HG03378 (cell line): ENCODE measurements around the gene MLLT6.

ENCODE experiments used
- ATAC-seq: cut with Tn5 transposase; IDR thresholded peaks from one replicate; pipeline ENCODE4 v1.9.1; 2021; ENCODE audit warnings: mild to moderate bottlenecking, moderate library complexity; ENCODE audit not compliant: unreplicated experiment

MLLT6 gene

DNA sequence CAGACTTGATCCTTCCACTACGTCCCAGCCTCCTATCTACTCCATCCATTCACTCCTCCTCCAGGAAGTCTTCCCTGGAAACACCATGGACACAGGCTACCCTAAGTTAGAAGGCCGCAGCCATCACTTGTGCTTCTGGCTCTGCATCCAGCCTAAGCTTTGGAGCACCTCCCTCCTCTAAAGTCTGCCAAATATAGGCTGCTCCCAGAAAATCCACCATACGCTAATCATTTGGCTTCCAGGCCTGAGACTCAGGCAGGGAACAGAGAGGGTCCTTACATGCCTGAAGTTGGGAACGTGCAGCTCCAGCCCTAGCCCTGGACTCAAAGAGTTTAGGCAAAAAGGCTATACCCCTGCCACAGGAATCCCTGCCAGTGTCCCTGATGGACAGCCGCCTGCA lies 36.4 kb downstream of the MLLT6 start:
- ATAC-seq: no peak

- ATAC-seq: no peak
These were observed 36.9 kb downstream of the MLLT6 start for GRCh38 chr17:38741921-38742410.

- ATAC-seq: no peak
These were observed 37.6 kb downstream of the MLLT6 start for GRCh38 chr17:38742411-38743308.

GRCh38 chr17:38743556-38744171 lies 38.6 kb downstream of the MLLT6 start:
- no peak for ATAC-seq

GRCh38 chr17:38745545-38745944 lies 40.5 kb downstream of the MLLT6 start:
- ATAC-seq: no peak

GRCh38 chr17:38746004-38746848 lies 41.2 kb downstream of the MLLT6 start:
- no peak for ATAC-seq

DNA sequence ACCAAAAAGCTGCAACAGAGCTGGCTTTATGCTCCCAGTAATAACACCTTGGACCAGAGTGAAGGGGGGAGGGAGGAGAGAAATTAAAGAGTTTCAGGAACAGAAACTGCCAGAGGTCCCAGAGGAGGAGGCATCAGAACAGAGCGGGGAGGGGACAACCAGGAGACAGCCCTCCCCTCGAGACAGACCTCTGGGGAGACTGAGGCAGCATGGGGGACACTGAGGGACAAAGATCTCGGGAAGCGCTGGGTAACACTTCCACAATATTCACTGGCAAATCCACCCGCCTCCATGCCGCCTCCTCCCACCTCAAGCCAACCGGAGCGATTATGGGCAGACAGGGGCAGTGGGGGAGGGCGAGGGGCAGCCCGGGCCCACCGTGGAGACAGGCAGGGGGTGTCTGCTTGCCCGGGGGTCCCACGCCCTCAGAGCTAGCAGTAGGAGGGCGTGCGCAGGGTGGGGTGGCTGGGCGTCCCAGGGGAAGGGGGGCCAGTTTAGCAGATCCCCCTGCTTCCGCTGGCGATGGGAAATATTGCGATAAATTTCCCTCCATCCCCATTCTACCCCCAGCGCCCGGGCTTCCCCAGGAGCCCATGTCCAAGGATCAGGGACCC lies 41.9 kb downstream of the MLLT6 start:
- no peak for ATAC-seq

GRCh38 chr17:38747463-38748148 lies 42.5 kb downstream of the MLLT6 start:
- no peak for ATAC-seq

DNA sequence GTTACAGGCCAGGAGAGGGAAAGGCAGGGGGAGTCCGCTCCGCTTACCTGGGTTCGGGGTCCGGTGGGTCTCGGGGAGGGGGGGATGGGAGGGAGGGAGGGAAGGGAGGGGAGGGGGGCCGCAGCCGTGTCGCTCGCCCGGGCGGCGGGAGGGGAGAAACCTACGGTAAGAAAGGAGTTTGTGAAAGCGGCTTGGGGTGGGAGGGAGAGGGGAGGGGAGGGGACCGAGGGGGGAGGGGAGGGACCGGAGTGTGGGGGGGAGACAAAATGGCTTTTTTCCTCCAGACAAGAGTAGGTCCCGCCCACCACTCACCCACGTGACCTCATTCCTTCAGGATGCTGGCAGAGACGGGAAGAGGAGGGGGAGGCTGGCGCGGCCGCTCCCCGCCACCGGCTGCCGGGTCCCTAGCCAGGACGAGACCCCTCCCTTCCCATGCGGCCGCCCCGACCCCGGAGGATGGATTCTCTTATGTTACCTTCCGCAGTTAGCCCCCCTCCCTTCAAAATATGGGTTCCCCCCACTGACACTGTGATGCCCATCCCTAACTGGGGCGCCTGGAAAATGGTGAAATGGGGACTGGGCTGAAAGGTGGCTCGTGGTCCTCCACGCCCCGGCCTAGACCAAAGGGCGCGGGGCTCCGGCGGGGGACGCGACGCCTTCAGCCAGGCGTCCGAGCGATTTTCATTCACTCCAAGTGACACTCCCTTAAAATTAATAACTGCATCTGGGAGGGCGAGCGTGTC lies 43.2 kb downstream of the MLLT6 start, which contains the start of gene PCGF2:
TSS of gene PCGF2 (minus strand) at position 188 of the 743 bp plus-strand sequence. CDS start 7,934 bp downstream, outside the sequence.
- no peak for ATAC-seq

DNA sequence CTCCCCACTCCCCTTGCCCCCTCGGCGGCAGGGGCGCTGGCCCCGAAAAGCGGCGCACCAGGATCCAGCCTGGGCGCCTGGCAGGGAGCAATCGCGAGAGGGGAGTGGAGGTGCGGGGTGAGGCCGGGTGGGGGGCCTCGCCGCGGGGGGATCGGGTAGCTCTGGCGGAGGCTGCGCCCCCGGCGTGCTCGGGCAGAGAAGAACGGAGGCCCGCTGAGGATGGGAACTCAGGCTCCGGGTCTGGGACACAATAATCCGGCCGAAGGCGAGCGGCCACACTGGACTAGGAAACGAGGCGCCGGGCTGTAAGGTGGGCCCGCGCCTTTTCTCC lies 43.8 kb downstream of the MLLT6 start:
- ATAC-seq: no peak

DNA sequence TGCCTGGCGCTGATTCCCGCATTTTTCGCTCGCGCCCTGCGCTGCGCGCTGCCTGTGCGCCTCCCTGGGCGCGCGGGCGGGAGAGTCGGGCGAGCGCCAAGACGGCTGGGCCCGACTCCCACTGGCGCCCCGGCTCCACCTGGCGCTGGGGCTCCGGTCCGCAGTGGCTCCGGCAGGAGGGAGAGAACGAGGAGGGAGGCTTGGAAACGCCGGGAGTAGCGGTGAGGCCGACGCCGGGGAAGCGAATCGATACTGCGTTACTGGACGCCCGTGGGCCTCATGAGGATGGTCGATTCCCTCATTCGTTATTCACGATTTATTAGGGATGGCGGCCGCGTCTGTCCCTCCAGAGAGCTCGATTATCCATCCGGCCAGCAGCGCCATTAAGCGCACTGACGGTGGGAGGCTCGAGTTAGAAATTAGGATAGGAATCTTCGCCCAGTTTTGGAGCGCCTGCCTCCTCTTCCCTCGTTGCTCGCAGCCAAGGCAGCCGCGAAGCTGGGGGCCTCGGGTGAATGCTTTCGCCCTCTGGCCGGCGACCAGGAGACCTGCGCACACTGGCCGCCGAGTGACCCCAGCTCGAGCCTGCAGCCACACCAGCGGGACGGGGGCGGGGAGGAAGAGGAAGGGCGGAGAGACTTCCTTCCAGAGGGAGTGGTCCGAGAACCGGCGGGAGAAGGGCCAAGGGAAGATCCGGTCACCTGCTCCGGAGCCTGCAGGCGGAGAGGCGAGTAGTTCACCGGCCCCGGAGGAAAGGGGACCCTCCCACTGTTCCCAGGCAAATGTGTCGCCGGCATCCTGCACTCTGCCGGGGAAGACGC lies 44.4 kb downstream of the MLLT6 start:
- ATAC-seq: no peak

GRCh38 chr17:38750044-38750311 lies 44.9 kb downstream of the MLLT6 start:
- no peak for ATAC-seq

GRCh38 chr17:38750312-38751121 lies 45.4 kb downstream of the MLLT6 start:
- ATAC-seq: no peak

DNA sequence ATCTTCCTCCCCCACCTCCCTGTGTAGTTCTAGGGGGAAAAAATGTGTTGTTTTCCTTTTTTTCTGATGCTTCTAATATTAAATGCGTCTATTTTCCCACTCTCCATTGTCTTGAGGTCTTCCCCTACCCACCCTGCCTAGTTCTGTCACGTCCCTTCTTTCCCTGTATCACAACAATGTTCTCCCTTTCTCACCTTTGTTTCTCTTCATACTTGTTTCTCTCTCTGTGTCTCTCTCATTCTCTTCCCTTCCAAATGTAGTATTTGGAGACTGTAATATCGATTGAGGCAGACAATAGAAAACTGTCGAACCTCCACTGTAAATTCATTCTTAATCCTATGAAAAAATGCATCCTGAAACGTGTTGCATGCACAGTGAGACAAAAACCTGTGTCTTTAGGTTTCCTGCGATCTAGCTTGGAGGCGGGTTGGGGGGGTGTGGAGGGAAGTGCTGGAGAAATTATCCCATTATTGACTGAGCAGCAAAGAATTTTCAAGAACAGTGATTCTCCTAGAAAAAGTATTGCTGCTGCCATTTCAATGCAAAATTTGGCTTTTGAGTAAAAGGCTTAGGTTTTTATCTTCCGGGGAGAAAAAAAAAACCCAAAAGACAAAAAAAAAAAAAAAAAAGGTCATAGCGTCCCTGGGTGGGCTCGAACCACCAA lies 46.2 kb downstream of the MLLT6 start:
- ATAC-seq: no peak

DNA sequence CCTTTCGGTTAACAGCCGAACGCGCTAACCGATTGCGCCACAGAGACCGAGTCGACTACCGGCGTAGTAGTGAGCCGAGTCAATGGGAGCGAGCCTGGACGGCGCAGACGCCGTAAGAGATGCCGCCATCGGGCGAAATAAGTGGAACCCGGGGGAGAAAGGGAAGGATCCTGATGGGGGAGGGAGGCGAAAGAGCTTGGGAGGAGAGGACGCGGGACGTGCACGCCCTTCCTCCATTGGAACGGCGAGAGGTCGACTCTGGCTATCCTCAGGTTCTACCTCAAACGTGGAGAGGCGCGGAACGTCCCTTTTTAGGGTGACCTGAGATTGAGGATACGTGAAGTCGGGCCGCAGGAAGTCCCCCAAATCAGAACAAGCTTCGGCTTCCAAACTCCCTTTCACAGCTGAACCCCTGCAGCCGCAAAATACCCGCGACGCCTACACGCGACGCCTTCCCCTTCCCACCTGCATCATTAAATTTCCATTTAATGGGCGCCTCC lies 46.8 kb downstream of the MLLT6 start:
- peak; percentile 26 for ATAC-seq

- peak; percentile 73 for ATAC-seq
These were observed 47.4 kb downstream of the MLLT6 start, which contains the start of gene PSMB3 for GRCh38 chr17:38752308-38753070. Gene PSMB3, plus strand, starts transcription at chr17:38752741. Its CDS starts 86 bp downstream, at chr17:38752827.
